ENCODE results near the gene KCNH1.

KCNH1 gene

GRCh38 chr1:210882414-210883221 lies 251.3 kb downstream of the KCNH1 start:
- peak; percentile 92 for DNase-seq (ENCODE audit: low read depth)
- no peak for TF ChIP-seq CTCF (conservative IDR thresholded peaks at IDR 0.05; ENCODE audit: low read depth, low read length)
- H3K4me3 ChIP-seq (ENCODE audit: low read length) = peak overlapping the region; percentile 19

- no peak for TF ChIP-seq CTCF (conservative IDR thresholded peaks at IDR 0.05; ENCODE audit: low read depth, low read length)
- DNase-seq (ENCODE audit: low read depth) = no peak
- no peak overlapping the region for H3K4me3 ChIP-seq (ENCODE audit: low read length)
These were observed 255.4 kb downstream of the KCNH1 start for GRCh38 chr1:210878564-210878963.

GRCh38 chr1:210876275-210876674 lies 257.7 kb downstream of the KCNH1 start:
- H3K4me3 ChIP-seq (ENCODE audit: low read length) = no peak overlapping the region
- no peak for TF ChIP-seq CTCF (conservative IDR thresholded peaks at IDR 0.05; ENCODE audit: low read depth, low read length)
- no peak for DNase-seq (ENCODE audit: low read depth)

- no peak for TF ChIP-seq CTCF (conservative IDR thresholded peaks at IDR 0.05; ENCODE audit: low read depth, low read length)
- DNase-seq (ENCODE audit: low read depth) = no peak
- H3K4me3 ChIP-seq (ENCODE audit: low read length) = no peak overlapping the region
These were observed 267.4 kb downstream of the KCNH1 start for GRCh38 chr1:210866532-210866931.

GRCh38 chr1:210857705-210858104 lies 276.2 kb downstream of the KCNH1 start:
- TF ChIP-seq CTCF (conservative IDR thresholded peaks at IDR 0.05; ENCODE audit: low read depth, low read length) = no peak
- no peak for DNase-seq (ENCODE audit: low read depth)

GRCh38 chr1:210857146-210857663 lies 276.7 kb downstream of the KCNH1 start:
- H3K4me3 ChIP-seq (ENCODE audit: low read length) = no peak overlapping the region
- DNase-seq (ENCODE audit: low read depth) = no peak
- TF ChIP-seq CTCF (conservative IDR thresholded peaks at IDR 0.05; ENCODE audit: low read depth, low read length) = no peak

More at GRCh38 chr1:210857705-210858104, 276.2 kb downstream of the KCNH1 start:
- no peak overlapping the region for H3K4me3 ChIP-seq (ENCODE audit: low read length)

GRCh38 chr1:210855440-210855839 lies 278.5 kb downstream of the KCNH1 start:
- no peak overlapping the region for H3K4me3 ChIP-seq (ENCODE audit: low read length)
- no peak for TF ChIP-seq CTCF (conservative IDR thresholded peaks at IDR 0.05; ENCODE audit: low read depth, low read length)
- no peak for DNase-seq (ENCODE audit: low read depth)

Measured in retinal pigment epithelial cell (primary cell).